Left cardiac atrium (tissue), 4 donors: ENCODE results near the gene IL12RB2. TPM values are rescaled to one million over a fixed set of nuclear protein-coding genes. Genes with fewer than 3 reads are reported as not detected.

Experiments
- ATAC-seq, 2 donors: fragments of 200-7000 bp; cut with Tn5 transposase; one replicate each; pipeline ENCODE4 v1.9.1; 2020; ENCODE audit warnings: mild to moderate bottlenecking in 2 of 2, moderate library complexity in 2 of 2
- DNase-seq: peaks from one replicate; pipeline ENCODE4 v3.0.0-alpha.2; 2020
- intact Hi-C, 2 donors: fragments of 100-400 bp; cut with DNase I; formaldehyde crosslinking; loops; one replicate each; pipeline versions ENCODE4 v1.14.1 to v1.15.1; 2022 to 2023
- total RNA-seq, 2 donors: library from RNA; stranded (reverse); fragmentation: NEBNext Ultra II Directional; extraction: Animal tissue kit (Norgen Biotek cat#: 25700); gene quantifications; one replicate each; pipeline ENCODE4 v1.2.1, GENCODE V29; 2021
- donor health status: DM: no; HTN: yes; CAD: no.
- donor health status: DM: no; HTN: yes; CAD: no; lungs with severe emphysema.
- donor health status: DM: yes; HTN: yes; CAD: no.
- donor health status: Dilated cardiomyopathy.

The IL12RB2 gene
- total RNA-seq, 2 donors from 2014 or later: 0.63 to 2.9 TPM

DNA sequence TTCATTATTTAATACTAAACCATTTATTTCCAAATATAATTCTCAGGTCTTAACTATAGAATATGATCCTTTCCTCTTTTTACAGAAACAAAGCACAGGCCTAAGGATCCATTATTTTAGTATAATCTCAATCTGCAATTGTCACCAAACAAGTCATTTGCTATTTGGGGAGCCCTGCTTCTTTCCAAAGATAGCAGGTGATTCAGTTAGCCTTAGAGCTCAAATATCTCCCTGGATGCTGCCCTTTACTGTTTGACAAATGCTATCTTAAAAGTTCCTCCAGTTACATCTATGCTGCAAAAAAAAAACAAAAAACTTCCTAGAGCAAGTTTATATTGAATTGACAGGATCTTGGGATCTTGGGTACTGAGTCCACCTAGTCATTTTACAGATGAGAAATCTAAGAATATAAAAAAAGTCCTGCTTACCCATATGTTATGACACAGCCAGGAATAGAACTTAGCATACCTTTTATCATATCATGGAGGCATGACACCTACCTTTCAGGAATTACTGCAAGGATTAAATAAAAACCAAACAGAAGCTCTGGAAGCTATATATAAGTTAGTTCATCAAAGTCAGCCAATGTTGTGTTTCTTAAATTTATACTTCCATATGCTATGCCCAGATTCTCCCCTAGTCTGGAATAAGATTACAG, 113.3 kb downstream of the IL12RB2 start:
- intact Hi-C loops: no loop called here
- ATAC-seq (peak in 1 of 2 donors; percentile 23), DNase-seq (no peak)

DNA sequence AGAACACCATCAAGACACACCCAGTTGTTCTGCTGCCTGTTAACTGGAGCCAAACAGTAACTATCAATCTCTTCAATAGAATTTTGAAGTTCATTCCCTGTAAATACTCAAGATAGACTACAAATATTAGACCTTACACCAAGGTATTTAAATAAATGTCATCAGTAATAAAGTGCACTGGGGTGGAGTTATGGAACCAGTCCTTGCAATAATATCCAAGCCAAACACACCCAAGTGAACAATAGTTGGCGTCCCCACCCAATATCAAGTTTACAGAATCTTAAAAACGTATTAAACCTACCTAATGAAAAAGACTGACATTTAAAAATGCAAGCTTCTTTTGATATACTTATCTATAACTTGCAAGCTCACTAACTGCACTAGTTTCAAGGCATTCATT, 119.8 kb downstream of the IL12RB2 start:
- ATAC-seq (no peak), DNase-seq (no peak)
- intact Hi-C loops: no loop called here

DNA sequence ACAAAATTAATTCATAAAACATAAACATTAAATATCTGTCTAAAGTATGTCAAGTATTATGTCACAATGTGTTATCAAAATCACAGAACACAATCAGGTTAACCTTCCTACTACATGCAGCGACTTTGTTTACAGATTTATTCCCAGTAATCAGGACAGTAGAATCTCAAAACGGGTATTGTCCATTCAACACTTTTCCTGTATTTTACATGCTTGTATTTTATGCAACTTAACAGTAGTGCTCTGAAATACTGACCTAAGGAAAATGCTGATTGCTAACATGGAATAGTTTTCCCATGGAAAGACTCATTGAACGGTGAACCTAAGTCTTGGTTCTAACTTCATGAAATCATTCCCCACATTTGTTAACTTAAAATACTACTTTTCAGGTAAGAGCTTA, 120.3 kb downstream of the IL12RB2 start:
- ATAC-seq: no peak
- DNase-seq: no peak
- intact Hi-C loops: no loop called here

DNA sequence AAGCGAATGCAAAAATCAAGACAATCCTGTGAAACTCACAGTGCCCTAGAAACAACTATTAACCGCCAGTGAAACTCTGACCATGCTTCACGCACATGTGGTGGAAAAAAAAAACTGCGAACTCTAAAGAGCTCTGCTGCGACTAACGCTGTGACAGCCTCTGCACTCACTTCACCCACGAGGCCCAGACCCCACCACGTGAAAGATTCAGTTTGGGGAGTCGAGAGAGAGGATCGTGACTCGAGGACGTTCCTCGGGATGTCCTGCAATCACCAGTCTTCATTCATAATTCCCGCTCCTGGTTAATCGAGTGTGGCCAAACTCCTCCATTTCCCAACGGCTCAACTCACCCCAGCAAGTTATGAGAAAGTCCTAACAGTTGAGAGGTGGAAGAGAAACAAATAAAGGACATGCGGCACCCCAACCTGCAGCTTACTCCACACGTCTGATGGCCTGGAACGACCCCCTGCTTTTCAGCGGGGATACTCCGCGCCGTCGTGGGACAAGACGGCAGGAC, 121.4 kb downstream of the IL12RB2 start:
- ATAC-seq: no peak
- peak; percentile 25 for DNase-seq
- intact Hi-C loops: no loop called here

DNA sequence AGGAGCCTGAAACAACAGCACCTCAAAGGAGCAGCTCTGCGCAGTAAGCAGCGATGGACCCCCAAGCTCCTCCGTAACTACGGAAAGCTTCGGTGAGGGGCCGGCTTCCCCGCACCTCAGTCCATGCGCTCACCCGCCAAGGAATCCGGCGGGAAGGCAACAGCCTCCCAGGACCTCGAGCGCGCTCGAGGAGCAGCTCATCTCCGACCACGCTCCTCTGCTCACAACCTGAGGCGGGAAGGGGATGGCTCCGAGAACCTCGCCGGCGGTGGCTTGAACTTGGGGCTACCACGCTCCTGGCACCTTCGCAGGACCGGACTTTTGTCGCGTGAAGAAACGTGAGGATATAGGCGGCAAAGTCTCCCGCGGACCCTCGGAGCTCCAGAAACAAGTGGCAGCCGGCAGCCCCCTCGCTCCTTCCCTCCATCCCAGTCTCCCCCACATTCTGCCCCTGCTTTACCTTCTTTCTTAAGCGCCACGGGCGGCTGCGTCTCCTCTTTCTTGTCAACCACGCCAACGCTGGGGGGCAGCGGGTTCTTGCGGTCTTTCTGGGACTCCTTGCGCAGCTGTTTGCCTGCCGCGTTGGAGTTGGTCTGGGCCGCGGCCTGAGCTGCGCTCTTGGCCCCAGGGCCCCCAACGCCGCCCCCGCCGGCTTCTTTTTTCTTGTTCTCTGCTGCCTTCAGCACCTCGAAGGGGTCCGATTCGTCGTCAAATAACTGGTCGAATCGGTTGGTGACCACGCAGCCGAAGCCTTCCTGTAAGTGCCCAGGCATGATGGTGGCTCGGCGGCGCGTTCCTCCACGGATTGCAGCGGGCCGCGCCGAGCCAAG, 122.1 kb downstream of the IL12RB2 start:
- ATAC-seq (peak; percentile 16 to 39), DNase-seq (peak; percentile 37)
- intact Hi-C loops: no loop called here

DNA sequence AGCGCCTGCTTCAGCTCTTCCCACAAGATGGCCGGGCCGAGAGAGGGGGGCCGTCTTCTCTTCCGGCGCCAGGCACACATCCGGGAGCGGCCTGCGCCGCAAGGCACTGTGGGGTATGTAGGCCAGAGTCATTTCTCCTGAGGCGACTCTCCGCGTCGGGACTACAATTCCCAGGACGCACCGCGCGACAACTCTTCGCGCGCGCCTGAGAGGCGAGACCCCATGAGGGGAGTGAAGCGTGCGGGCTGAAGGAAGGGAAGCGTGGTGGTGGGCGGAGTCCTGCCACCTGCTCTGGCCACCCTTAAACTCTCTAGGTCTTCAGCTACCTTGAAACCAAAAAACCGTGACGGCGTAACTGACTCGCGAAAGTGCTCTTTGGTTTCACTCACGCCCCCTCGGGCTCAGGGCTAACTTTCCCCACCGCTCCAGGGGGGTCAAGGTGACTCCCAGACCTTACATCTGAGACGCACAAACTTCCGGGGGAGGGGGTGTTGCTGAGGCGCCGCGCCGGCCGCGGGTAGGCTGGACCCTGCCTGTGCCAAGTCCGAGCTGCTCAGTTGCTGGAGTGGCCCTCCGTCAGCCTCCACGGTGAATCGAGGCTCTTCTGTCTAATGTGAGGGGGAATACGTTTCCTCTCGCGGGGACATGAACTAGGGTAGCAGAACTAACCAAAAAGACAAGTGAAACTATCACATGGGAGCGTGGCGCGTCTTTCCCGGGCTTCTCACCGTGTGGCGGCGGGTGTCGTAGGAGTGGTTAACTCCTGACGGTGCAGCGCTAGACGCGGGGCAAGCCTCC, 122.9 kb downstream of the IL12RB2 start, which contains the start of gene SERBP1:
Gene SERBP1, minus strand, starts transcription at position 45 of the 798 bp plus-strand sequence. CDS start 102 bp downstream, outside the sequence.
- intact Hi-C loops: no loop called here

DNA sequence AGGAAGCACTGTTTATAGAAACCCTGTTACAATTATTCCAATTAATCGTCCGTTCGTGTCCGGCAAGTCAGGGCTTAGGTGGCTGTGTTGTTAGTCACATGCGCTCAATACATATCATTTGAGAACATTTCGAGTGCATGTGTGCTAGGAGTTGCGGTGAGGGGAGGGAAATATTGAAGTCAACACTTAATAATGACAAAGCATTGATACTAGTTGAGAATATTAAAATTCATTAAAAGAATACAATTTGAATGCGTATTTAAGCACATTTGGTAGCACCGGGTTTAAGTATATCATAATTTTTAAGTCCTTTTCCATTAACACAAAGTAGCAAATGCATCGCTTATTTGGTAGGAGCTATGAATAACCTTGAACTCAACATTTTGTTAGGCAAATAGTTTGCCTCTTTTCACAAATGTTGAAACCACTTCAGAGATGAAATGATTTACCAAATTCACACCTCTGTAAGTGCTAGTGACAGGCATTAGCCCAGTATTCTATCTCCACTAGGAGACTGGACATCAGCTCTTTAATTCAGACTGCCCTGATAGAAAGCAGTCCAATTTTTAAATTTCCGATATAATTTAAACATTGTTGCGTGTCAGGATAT, 123.6 kb downstream of the IL12RB2 start:
- DNase-seq: no peak
- intact Hi-C loops: no loop called here
- ATAC-seq: no peak

More for the DNA sequence above, 122.9 kb downstream of the IL12RB2 start, which contains the start of gene SERBP1:
- ATAC-seq (peak; percentile 97 to 98), DNase-seq (peak; percentile 98)

DNA sequence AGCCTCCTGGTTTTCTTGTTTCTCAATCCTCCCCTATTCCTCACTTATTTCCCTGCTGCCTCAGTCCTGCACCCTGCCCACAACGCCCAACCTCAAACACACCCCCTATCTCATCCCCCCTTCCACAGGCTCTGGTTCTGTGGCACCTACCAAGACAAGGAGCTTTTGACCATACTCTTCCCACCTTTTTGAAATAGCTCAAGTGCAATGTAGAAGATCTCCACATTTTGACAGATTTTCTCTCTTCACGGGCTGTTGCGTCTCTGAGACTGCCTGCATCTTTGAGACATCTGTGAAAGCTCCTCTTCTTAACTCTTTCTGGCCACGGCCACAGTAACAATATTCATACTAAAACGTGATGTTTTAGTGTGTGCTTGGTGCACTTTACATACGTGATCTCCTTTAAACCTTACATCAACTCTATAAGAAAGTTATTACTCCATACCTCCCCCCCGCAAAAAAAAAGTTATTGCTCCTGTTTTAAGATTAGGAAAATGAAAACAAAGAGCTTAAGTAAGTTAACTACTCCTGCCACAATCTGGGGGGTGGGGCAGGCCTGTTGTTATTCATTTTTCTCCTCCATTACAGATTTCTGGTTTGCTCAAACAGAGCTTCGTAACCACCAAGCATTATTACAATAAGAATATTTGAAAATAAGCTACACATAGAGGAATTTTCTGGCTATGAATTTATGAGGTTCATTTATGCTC, 124.4 kb downstream of the IL12RB2 start:
- ATAC-seq (no peak), DNase-seq (no peak)
- intact Hi-C loops: no loop called here

DNA sequence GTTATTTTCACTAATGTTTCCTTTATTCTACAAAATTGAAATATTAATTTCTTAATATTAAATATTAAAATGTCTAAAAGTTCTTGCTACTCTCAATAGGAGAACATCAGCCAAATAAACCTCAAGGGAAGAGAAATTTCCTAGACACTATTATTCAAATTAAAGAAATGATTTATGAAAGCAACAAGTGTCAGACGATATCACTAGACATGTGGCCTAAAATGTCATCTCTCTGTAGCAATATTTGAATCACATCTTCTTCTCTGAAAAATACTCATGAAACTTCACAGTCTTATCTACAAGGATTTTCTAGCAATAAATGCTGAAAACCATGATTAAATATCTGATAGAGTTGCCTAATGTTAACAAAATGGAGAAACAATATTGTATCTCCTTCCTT, 125.1 kb downstream of the IL12RB2 start:
- no peak for ATAC-seq
- intact Hi-C loops: no loop called here
- DNase-seq: no peak

DNA sequence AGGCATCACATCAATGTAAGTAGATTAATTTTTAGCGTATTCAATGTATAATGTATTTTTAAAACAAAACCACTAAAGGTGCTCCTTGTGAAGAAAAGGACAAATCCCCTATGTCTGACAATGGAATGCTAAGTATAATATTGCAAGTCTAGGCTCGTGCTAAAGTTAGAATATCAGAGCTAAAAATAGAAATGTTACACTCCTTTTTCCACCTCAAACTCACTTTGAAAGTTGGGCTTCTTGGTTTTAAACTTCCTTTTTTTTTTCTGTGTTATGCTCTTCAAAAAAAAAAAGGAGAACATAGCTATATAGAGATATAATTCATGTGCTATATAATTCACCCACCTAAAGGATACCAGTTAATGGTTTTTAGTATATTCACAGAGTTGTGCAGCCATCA, 126.2 kb downstream of the IL12RB2 start:
- DNase-seq: no peak
- intact Hi-C loops: no loop called here
- no peak for ATAC-seq

DNA sequence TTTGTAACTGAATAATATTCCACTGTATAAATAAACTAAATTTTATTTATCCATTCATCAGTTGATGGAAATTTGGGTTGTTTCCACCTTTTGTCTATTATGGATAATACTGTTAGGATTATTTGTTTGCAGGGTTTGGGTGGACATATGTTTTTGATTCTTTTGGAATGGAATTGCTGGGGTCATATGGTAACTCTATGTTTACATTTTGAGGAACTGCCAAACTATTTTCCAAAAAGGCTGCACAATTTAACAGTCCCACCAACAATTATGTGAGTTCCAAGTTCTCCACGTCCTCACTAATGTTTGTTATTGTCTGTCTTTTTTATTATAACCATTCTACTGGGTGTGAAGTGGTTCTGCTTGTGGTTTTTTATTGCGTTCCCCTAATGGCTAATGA, 126.8 kb downstream of the IL12RB2 start:
- DNase-seq: no peak

DNA sequence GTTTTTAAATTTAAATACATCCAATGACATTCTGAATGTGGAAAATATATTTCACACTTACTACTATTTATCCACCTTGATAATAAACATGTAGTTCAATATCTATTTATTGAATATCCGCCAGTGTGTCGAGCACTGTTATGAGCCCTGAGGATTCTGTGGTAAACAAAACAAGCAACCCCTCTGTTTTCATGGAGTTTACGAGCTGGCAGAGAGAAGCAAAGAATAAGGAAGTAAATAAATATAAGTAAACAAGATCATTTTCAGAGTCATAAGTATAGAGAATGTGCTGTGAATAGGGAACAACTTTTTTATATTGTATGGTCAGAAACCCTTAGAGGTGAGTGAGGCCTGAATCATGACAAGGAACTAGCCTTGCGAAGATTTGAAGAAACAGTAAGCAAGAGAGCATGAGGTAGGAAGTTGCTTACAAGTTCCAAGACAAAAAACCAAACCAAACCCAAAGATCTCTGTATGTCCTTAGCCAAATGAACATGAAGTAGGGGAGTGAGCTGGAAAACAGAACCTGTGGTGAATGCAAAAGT, 128.9 kb downstream of the IL12RB2 start:
- ATAC-seq: no peak
- no peak for DNase-seq
- intact Hi-C loops: no loop called here

More for the DNA sequence above, 126.8 kb downstream of the IL12RB2 start:
- no peak for ATAC-seq
- intact Hi-C loops: no loop called here

DNA sequence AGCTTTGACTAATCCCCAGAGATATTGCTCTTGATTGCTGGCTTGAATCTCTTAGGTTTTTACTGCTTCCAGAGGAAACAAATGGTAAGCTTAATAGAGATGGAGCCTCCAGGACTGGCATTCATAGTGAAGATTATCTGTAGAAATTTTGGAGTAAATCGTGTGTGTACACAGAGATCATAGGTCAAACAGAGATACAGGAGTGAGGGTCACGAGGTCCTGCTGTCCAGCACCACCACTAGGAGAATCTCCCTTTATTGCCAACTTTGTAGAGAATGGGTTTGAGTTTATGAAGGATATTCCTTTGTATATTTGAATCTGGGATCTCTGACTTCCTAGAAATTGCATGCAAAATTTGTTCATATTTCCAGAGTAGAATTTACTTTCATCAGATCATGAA, 130.3 kb downstream of the IL12RB2 start:
- intact Hi-C loops: no loop called here
- no peak for ATAC-seq

DNA sequence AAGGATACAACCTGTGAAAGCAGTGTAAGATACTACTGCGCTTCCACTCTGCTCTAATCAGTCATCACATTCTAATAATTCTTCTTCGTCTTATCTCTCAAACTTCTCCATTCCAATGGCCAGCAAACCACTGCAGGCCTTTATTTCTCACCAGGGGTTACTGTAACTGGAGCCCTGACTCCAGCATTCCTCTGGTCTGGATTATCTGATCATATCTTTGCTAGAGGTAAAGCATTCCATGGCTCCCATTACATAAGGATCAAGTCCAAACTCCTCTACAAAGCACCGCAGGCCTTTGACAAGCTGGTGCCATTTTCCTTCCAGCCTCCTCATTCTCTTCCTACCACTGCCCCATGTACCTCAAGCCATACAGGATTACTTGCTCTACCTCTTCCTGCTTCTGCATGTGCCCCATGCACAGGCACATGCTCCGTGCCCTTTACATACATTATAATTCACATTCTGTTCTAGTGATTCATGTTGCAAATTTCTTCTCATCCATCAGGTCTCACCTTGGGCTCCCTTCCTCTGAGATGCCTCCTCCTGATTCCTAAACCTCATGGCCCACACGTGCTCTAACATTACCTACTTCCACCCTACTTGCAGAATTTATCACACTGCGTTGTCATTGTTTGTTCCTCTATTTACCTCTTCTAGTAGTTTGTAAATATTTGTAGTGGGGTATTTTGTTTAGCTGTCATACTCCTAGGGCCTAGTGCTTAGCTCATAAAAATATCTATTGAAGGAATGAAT, 131.8 kb downstream of the IL12RB2 start:
- no peak for ATAC-seq
- intact Hi-C loops: no loop called here
- DNase-seq: no peak

More for the DNA sequence above, 130.3 kb downstream of the IL12RB2 start:
- DNase-seq: no peak

DNA sequence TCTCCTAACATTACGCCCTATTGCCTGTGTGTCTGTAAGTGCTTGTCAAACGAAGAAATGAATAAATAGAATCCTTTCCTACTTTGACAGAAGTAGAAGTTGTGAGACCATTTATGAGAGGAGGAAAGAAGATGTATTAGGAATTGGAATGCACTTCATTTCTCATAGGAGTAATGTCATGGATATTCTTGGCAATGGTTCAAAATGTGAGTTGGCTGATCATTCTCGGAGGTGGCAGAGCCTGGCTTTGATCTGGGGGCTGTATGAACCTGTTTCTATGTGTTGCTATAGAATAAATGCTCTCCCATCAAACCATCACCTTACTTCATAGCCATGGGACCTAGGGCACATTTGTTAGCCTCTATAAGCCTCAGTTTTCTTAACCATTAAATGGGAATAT, 132.7 kb downstream of the IL12RB2 start:
- DNase-seq (no peak), ATAC-seq (no peak)
- intact Hi-C loops: no loop called here

DNA sequence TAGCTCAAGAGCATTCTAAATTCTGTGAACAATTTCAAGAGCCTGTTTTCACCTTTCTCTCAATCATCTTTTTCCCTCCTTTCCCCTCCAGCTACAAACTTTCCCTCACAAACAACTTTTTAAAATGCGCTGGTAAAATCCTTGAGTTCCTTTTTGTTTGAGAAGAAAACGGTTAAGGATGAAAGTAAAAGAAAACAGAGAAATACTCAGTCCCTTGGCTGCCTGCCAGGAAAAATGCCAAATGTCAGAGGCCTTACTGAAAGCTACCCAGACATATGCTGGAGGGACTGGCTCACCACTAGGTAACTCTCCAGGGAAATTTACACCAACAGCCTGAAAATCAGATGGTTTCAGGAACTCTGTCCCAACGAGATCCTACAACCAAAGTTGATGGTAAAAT, 133.5 kb downstream of the IL12RB2 start:
- peak; percentile 67 for DNase-seq

DNA sequence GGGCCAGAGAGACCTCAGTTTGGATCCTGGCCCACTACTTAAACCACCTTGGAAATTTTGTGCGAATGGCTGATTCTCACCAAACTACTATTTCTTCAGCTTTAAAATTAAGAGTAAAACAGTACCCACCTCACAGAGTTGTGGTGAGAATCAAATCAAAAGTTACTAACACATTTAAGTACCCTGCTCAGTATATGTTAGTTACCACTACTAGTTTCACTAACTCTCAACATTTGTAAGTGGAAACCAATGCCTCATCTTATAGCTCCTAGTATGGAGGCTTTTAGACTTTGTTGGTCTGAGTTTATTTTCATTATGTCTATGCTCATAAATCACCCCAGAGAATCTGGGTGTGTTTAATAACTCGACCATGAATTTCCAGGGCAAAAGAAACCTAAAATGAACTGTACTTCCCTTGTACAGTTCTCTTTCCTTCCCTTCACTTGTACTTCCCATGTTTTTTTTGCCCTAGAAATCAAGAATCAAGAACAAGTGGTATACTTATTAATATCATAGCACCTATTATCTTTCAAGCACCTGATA, 134.1 kb downstream of the IL12RB2 start:
- intact Hi-C loops: no loop called here
- ATAC-seq: no peak
- no peak for DNase-seq

More for the DNA sequence above, 133.5 kb downstream of the IL12RB2 start:
- intact Hi-C loops: no loop called here
- ATAC-seq: peak in 1 of 2 donors; percentile 32
